HUES6 (cell line): Measurements from ENCODE around the gene ARSA.

ENCODE experiments used
- H3K27ac ChIP-seq: 2 replicates; pipeline ENCODE4 v1.7.0; 2013; ENCODE audit warnings: low read depth, mild to moderate bottlenecking, low read length, inconsistent platforms
- H3K27me3 ChIP-seq: 2 replicates; pipeline ENCODE4 v1.6.1; 2013; ENCODE audit warnings: low read length; ENCODE audit not compliant: control insufficient read depth, insufficient read depth
- H3K36me3 ChIP-seq: 2 replicates; pipeline ENCODE4 v1.6.1; 2013; ENCODE audit warnings: low read length; ENCODE audit not compliant: control insufficient read depth, insufficient read depth
- H3K4me1 ChIP-seq: 2 replicates; pipeline ENCODE4 v1.6.1; 2013; ENCODE audit warnings: low read length; ENCODE audit not compliant: control insufficient read depth, insufficient read depth
- H3K4me3 ChIP-seq: 2 replicates; pipeline ENCODE4 v1.5.1; 2013; ENCODE audit warnings: low read depth, low read length
- H3K9ac ChIP-seq: one replicate; pipeline ENCODE4 v1.6.1; 2013; ENCODE audit warnings: mild to moderate bottlenecking, low read length
- H3K9me3 ChIP-seq: 2 replicates; pipeline ENCODE4 v1.6.1; 2013; ENCODE audit warnings: low read depth, low read length; ENCODE audit not compliant: control insufficient read depth, insufficient read depth

ARSA gene

DNA sequence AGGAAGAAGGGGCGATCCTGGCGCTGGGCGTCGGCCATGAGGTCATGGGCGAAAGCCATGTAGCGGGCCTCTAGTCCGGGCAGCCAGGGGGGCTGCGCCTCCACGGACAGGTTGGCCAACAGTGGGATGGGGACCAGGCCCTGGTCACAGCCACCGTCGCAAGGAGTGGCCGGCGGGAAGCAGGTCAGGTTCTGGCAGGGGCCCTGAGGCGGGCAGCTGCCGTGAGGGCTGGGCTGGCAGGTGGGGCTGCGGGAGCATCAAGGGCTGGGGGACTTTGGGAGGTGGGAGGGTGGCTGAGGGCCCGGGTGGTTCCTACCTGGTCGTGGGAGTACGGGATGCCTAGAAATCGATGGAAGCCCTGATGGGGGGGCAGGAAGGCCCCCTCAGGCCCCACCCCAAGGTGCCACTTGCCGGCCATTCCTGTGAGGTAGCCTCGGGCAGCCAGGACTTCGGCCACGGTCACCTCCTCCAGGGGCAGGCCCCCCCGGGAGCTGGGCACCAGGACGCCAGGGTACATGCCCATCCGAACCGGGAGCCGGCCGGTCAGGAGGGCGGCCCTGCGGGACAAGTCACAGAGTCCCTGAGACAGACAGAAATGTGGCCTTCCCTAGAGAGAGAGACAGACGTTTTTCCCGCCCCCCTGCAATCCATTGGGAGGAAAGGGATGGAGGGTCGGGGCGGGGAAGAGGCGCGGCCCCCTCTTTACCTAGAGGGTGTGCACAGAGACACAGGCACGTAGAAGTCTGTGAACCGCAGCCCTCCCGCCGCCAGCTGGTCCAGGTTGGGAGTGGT lies 906 bp downstream of the ARSA start:
- H3K4me1 ChIP-seq: peaks cover 8% of the 10 kb centered on the region
- H3K9me3 ChIP-seq: no peaks in the 10 kb centered on the region
- no peaks in the 10 kb centered on the region for H3K36me3 ChIP-seq
- peak overlapping the region; percentile 93 for H3K4me3 ChIP-seq
- H3K9ac ChIP-seq: no peak overlapping the region
- peaks cover 6% of the 10 kb centered on the region for H3K27me3 ChIP-seq
- no peak overlapping the region for H3K27ac ChIP-seq

DNA sequence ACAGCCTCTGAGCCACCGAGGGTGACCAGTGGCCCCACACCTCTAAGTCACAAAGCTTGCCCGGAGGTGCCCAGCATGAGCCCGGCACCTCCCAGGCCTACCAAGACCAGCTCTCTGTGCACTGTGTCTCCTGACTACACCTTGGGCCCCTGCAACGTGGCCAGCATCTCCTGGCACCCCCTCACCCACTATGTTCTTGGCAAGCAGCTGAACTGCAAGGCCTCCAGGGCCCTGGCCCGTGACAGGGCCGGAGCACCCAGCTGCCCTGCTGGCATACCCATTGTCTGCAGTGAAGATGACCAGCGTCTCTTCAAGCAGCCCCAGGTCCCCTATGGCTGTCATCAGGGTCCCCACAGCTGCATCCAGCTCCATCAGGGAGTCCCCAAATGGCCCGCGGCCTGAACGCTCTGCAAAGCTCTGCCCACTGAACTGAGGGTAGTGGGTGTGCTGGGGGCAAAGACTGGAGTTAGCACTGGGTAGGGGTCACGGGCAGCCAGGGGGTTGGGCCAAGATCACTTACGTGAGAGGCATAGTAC lies 1.6 kb downstream of the ARSA start:
- peaks cover 12% of the 10 kb centered on the region for H3K27me3 ChIP-seq
- no peak overlapping the region for H3K9ac ChIP-seq

DNA sequence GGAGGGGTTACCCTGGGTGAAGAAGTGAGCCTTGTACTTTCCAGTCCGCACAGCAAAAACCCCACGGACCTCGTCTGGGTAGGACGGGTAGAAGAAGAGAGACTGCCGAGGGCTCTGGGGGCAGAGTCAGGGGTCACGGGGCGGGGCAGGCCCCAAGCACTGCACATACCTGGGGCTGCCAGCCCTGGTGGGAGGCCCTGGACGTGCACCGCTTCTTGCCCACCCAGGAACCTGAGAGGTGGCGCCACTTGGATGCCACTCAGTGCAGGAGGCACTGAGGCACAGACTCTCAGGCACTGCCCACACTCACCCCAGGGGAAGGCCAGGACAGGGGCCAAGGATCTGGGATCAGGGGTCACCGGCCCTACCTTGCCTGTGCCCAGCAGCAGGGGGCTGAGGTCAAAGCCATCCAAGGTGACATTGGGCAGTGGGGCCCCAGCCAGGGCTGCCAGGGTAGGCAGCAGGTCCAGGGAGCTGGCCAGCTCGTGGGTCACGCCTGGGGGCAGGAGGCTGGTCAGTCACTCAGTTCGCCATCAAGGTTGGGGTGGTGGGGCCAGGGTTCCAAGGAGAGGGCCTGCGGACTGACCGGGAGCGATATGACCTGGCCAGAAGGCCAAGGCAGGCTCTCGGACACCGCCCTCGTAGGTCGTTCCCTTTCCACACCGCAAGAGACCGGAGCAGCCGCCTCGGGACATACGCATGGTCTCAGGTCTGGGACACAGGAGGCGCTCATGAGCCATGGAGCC lies 2.2 kb downstream of the ARSA start:
- H3K36me3 ChIP-seq: no peaks in the 10 kb centered on the region
- H3K4me3 ChIP-seq: no peak overlapping the region
- no peaks in the 10 kb centered on the region for H3K9me3 ChIP-seq
- peaks cover 19% of the 10 kb centered on the region for H3K27me3 ChIP-seq
- H3K4me1 ChIP-seq: peaks cover 19% of the 10 kb centered on the region
- H3K27ac ChIP-seq: no peak overlapping the region
- no peak overlapping the region for H3K9ac ChIP-seq

More for the DNA sequence above, 1.6 kb downstream of the ARSA start:
- no peak overlapping the region for H3K4me3 ChIP-seq
- H3K36me3 ChIP-seq: no peaks in the 10 kb centered on the region
- H3K4me1 ChIP-seq: peaks cover 14% of the 10 kb centered on the region
- H3K9me3 ChIP-seq: no peaks in the 10 kb centered on the region
- no peak overlapping the region for H3K27ac ChIP-seq

DNA sequence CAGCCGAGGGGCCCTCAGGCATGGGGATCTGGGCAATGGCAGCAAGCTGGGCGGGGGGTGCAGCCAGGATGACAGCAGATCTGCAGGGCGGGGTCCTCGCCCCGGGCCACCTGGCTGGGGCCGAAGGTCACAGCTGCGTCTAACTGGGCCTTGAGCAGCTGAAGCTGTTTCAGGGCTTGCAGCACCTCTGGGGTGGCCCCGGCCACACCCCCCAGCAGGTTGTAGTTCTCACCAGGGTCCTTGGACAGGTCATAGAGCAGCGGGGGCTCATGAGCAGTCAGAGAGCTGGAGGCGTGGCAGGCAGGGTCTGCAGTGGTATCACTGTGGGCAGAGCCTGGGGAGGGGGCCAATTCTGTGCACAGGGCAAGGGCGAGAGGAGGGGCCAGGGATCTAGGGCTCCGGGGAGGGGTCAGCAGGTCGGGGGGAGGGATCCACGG lies 2.8 kb downstream of the ARSA start:
- no peaks in the 10 kb centered on the region for H3K36me3 ChIP-seq
- no peaks in the 10 kb centered on the region for H3K9me3 ChIP-seq
- no peak overlapping the region for H3K9ac ChIP-seq
- no peak overlapping the region for H3K4me3 ChIP-seq
- no peak overlapping the region for H3K27ac ChIP-seq
- peaks cover 21% of the 10 kb centered on the region for H3K4me1 ChIP-seq
- peaks cover 20% of the 10 kb centered on the region for H3K27me3 ChIP-seq

DNA sequence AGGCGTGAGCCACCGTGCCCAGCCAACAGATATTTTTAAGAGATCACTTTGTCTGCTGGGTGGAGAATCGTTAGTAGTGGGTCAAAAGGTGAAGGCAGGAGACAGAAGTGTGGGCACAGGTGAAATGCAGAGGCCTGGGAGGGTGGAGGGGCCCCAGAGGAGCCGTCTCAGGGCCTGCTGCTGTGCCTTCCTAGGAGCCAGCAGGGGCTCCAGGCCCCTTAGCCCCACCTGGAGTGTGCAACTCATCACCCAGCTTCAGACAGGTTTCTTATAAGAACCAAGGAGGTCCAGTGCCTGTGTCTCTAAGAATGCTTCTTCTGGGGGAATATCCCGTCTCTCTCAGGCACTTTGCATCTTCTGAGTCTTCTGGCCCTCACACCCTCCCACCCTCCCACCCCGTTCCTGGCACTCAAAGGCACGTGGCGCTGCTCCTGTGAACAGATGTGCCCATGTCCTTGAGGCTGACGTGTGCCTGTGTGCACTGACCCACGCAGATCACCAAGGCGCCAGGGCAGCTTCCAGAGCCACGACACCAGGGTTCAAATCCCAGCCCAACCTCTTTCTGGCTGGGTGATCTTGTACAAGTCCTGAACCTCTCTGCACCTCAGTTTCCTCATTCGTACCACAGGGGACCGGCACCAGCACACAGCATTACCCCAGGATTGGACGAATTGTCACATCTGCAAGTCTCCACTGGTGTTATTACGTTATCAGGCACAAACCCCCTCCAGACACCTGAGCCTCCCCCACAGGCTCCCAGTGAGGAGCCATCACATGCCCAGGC lies 3.4 kb downstream of the ARSA start:
- H3K27ac ChIP-seq: no peak overlapping the region
- peaks cover 21% of the 10 kb centered on the region for H3K4me1 ChIP-seq
- H3K9me3 ChIP-seq: no peaks in the 10 kb centered on the region
- H3K36me3 ChIP-seq: no peaks in the 10 kb centered on the region
- H3K9ac ChIP-seq: no peak overlapping the region
- no peak overlapping the region for H3K4me3 ChIP-seq
- peaks cover 25% of the 10 kb centered on the region for H3K27me3 ChIP-seq

DNA sequence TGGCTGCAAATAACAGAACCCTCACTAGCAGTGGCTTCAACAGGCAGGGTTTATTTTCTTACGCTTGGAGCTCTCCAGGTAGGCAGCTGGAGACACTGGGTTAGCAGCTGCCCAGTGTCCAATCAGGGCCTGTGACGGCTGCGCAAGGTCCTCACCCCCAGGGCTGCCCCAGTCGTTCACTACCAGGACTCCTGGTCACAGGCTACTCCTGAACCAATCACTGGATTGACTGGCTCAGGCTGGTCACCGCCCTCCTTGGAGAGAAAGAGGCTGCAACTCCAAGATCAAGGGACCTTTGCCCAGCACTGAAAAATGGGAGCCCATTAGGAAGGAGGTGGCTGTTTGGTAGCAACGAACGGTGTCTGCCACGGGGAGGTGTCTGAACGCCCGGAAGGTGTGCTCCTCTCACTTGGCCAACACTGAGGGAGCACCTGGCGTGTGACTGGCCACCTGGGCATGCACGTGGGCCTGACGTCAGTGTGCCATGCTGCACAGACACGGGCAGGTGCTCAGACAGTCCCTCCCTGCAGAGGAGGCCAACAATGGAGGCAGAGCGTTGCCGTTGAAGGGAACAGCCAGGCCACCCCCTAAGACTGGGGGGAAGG lies 5.1 kb downstream of the ARSA start:
- Histone ChIP-seq H3K4me1 (peaks cover 15% of the 10 kb centered on the region), H3K4me3 (no peak overlapping the region), H3K27ac (no peak overlapping the region), H3K9me3 (no peaks in the 10 kb centered on the region), H3K9ac (no peak overlapping the region), H3K36me3 (no peaks in the 10 kb centered on the region), H3K27me3 (peaks cover 19% of the 10 kb centered on the region)

DNA sequence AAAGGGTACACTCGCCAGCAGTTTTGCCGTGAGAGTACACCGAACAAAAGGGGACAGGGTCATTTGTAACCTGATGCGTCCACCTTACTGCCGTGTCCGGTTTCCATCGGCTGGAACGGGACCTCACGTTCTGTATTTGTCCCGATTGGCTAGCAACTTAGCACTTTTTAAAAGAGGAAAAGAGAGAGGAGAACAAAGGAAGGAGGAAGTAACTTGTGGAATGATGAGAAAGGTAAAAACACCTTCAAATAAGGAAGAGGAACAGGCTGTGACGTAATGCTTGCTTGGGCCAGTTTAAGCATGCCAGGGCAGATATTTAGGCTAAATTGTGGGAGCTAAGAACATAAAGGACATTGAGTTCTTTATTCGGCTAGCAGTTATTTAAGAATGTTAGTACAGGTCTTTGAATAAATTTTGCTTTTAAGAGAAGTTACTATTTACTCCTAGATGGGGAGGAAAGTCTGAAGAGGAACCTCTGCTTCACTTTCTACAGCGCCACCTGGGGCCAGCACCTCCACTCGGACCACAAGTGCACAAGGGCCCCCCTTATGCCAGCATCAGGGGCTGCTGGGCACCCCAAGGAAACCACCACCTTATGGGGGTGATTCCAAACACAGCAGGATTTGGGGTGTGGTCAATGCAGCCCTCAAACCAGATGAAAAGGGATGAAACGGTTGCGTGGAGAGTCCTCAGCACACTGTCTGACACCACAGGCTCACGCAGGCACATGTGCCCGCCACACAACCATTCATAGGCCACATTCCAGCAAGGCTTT lies 5.8 kb downstream of the ARSA start:
- Histone ChIP-seq H3K36me3 (no peaks in the 10 kb centered on the region), H3K9ac (no peak overlapping the region), H3K27ac (no peak overlapping the region), H3K4me1 (peaks cover 15% of the 10 kb centered on the region), H3K4me3 (peak overlapping the region; percentile 39; the same call in 1 of the 2 replicates), H3K9me3 (no peaks in the 10 kb centered on the region), H3K27me3 (peaks cover 19% of the 10 kb centered on the region)

DNA sequence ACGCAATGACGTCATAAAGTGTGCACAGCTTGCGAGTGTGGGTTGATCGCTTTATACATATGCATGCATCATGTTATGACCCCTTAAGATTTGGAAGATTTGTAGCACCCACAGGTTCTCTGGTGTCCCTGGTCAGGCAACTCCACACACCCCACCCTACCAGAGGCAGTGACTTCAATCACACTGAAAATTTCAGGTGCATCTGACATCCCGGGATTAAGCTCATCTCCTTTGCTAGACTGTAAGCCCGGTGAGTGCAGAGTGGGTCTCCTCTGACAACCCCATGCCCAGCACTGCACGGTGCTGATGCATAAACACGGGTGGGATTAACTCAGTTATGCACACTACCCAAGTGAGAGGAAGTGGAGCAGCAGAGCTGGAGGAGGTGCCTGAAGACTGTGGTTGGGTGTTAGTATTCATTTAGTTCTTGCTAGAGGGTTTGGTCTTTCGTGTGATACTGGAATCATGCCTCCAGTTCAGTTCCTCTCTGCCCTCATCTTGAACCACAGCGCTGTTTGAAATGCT lies 6.5 kb downstream of the ARSA start:
- Histone ChIP-seq H3K4me1 (peaks cover 15% of the 10 kb centered on the region), H3K9me3 (no peaks in the 10 kb centered on the region), H3K27me3 (peaks cover 19% of the 10 kb centered on the region), H3K27ac (no peak overlapping the region), H3K4me3 (peak overlapping the region; percentile 39; the same call in 1 of the 2 replicates), H3K36me3 (no peaks in the 10 kb centered on the region), H3K9ac (no peak overlapping the region)

DNA sequence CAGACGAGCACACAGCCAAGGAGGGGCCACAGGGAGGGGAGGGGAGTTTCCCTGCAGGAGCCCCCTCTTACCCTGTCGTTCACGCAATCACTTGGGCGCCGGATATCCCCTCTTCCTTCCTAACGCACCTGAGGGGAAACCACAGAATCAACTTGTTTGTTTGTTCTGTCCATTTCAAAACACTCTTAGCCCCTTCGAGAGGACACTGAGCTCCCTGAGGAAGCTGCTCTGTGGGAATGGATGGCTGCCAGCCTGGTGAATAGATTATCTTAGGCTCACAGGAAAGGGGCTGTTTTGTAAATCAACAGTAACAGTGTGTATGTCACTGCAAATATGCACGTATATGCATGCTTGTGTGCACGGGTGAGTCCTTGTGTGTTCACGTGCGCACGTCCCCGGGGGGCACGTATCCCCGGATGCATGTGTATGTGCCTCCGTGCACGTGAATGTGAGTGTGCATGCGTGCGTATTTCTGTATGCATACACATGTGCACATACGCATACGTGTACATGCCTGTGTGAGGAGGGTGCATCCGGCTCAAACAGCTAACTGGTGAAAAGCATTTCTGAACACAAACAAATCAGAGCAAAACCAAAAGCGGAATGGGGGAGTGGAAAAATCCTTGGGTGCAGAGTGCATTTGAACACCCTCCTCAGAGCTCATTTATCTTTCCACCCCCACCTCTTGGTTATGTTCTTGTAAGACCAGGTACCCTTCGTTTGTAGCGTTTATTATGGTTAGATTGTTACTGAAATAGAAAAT lies 7.2 kb downstream of the ARSA start:
- no peaks in the 10 kb centered on the region for H3K36me3 ChIP-seq
- peaks cover 19% of the 10 kb centered on the region for H3K27me3 ChIP-seq
- H3K4me3 ChIP-seq: peak overlapping the region; percentile 36
- no peaks in the 10 kb centered on the region for H3K9me3 ChIP-seq
- H3K4me1 ChIP-seq: peaks cover 15% of the 10 kb centered on the region
- H3K9ac ChIP-seq: no peak overlapping the region
- no peak overlapping the region for H3K27ac ChIP-seq
